ENCODE data around the gene AP2A2.

GRCh38 chr11:970319-970871 is 44.7 kb downstream of the AP2A2 start:
- no peak for TF ChIP-seq EZH2 (IDR thresholded peaks at IDR 0.05; ENCODE audit: borderline replicate concordance, insufficient read depth, low read depth, low read length, poor library complexity, severe bottlenecking)
- no peak for TF ChIP-seq CTCF (IDR thresholded peaks at IDR 0.05)

All from B cell (primary cell).